Measurements from ENCODE around the gene UBE2L3.
"Not testable (repeated sequence)": the region's sequence is repeated elsewhere in the genome, so short reads cannot be mapped to it uniquely, and the experiment has no call there.

- not testable (repeated sequence) for TF ChIP-seq CTCF, POLR2A (IDR thresholded peaks at IDR 0.05)
Measured at GRCh38 chr22:21580623-21581007, 13.1 kb downstream of the UBE2L3 start.
